GM19035 (cell line): ENCODE data around the gene OR2A14.
"Not testable (repeated sequence)": the region's sequence is repeated elsewhere in the genome, so short reads cannot be mapped to it uniquely, and the experiment has no call there.

Experiments
- ATAC-seq: cut with Tn5 transposase; IDR thresholded peaks from one replicate; pipeline ENCODE4 v1.9.1; 2021; ENCODE audit not compliant: unreplicated experiment

Gene OR2A14

GRCh38 chr7:144122876-144123275 lies at the start of gene OR2A14:
Gene OR2A14 (plus strand): TSS chr7:144123176. CDS start chr7:144129113, 5,937 bp downstream.
- no peak for ATAC-seq

- no peak for ATAC-seq
These were observed 48.6 kb upstream of the OR2A14 start for GRCh38 chr7:144074374-144074773.

- no peak for ATAC-seq
These were observed 37.0 kb upstream of the OR2A14 start, which contains the start of gene OR2A12 for GRCh38 chr7:144085978-144086377. Gene OR2A12 (plus strand): TSS chr7:144086278. CDS start chr7:144095108, 8,830 bp downstream.

GRCh38 chr7:144086730-144087129 lies 36.2 kb upstream of the OR2A14 start:
- no peak for ATAC-seq

GRCh38 chr7:144087230-144087629 lies 35.7 kb upstream of the OR2A14 start:
- no peak for ATAC-seq

- ATAC-seq, result no peak
These were observed 32.3 kb upstream of the OR2A14 start for GRCh38 chr7:144090667-144091066.

GRCh38 chr7:144098776-144099175 lies 24.2 kb upstream of the OR2A14 start:
- no peak for ATAC-seq

- ATAC-seq, result no peak
These were observed 22.4 kb upstream of the OR2A14 start for GRCh38 chr7:144100607-144101006.

GRCh38 chr7:144102041-144102440 lies 20.9 kb upstream of the OR2A14 start:
- no peak for ATAC-seq

- no peak for ATAC-seq
These were observed 17.8 kb upstream of the OR2A14 start for GRCh38 chr7:144105211-144105610.

- no peak for ATAC-seq
These were observed 13.7 kb upstream of the OR2A14 start, which contains the start of gene OR2A2 for GRCh38 chr7:144109283-144109682. Gene OR2A2 (plus strand): TSS chr7:144109583. CDS start chr7:144109583, 0 bp downstream.

- no peak for ATAC-seq
These were observed 12.7 kb upstream of the OR2A14 start for GRCh38 chr7:144110272-144110671.

- ATAC-seq, result no peak
These were observed 9.3 kb upstream of the OR2A14 start for GRCh38 chr7:144113651-144114050.

GRCh38 chr7:144118341-144118740 lies 4.6 kb upstream of the OR2A14 start:
- ATAC-seq, result no peak

- ATAC-seq, result peak; percentile 100
These were observed 4.8 kb downstream of the OR2A14 start for GRCh38 chr7:144127714-144128334.

GRCh38 chr7:144129601-144130000 lies 6.6 kb downstream of the OR2A14 start:
- not testable (repeated sequence) for ATAC-seq

- no peak for ATAC-seq
These were observed 7.8 kb downstream of the OR2A14 start for GRCh38 chr7:144130730-144131129.

- ATAC-seq, result no peak
These were observed 9.3 kb downstream of the OR2A14 start for GRCh38 chr7:144132262-144132661.

- ATAC-seq, result no peak
These were observed 10.3 kb downstream of the OR2A14 start for GRCh38 chr7:144133307-144133706.

GRCh38 chr7:144134116-144134515 lies 11.1 kb downstream of the OR2A14 start:
- ATAC-seq, result no peak

GRCh38 chr7:144137501-144137900 lies 14.5 kb downstream of the OR2A14 start:
- no peak for ATAC-seq

- no peak for ATAC-seq
These were observed 19.2 kb downstream of the OR2A14 start for GRCh38 chr7:144142187-144142586.

- ATAC-seq, result no peak
These were observed 21.4 kb downstream of the OR2A14 start for GRCh38 chr7:144144426-144144825.
